GM18517 (cell line): ENCODE data around the gene SACS.
"Not testable (repeated sequence)": the region's sequence is repeated elsewhere in the genome, so short reads cannot be mapped to it uniquely, and the experiment has no call there.

Source experiments
- ATAC-seq: cut with Tn5 transposase; IDR thresholded peaks from one replicate; pipeline ENCODE4 v1.9.1; 2021; ENCODE audit warnings: mild to moderate bottlenecking, moderate library complexity; ENCODE audit not compliant: unreplicated experiment

SACS gene

GRCh38 chr13:23314837-23315236 lies 118.7 kb downstream of the SACS start:
- ATAC-seq = not testable (repeated sequence)

DNA sequence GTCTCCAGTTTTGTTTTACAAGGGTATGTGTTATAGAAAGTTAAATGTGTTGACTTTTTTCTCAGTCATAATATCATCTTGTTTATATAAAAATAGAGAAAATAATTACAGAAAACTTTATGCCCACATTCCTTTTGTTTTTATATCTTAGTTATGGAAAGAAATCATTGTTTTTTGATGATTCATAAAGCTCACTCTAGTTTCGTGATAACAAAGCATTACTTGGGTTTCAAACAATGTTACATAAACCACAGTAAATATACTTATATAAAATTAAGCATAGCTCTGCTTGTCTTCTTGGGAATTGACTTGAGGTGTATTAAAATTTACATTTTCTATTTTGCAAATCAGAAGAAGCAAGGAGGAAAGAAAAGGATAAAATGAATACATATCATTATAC lies 140.9 kb downstream of the SACS start:
- ATAC-seq = no peak

GRCh38 chr13:23289917-23290357 lies 143.6 kb downstream of the SACS start:
- ATAC-seq = no peak

DNA sequence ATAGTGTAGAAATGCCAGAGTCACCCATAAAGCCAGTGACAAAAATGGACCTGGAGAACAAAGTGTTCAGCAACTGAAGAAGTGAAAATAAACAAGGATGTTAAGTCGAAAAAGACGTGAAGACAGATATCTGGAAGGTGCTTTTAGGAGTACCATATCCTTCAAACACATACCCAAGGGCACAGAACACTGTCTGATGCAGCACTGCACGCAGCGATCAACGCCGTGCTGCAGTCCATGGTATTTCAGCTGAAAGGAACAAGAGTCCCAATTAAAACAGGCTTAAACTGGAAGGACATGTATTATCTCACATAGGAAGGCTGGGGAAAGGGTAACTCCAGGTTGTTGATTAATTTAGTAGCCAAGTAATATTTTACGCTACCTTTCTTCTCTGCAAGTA lies 144.5 kb downstream of the SACS start:
- no peak for ATAC-seq

DNA sequence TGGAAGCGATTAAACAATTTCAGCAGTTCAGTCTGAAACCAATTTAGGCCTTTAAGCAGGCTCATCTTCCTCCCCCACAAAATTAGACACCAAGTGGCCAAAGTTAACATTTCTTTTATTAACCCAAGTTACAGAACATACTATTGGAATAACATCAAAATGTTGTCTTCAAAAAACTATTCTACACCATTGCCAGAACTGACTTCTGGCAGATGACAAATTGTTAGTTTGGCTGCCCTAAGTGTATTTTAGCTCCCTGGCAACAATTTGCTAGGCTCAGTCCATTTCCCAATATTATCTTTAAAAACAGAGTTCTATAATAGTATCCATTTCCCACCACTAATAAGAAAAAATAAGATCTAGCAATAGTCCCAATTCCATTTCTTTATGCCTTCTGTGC lies 144.9 kb downstream of the SACS start:
- no peak for ATAC-seq

GRCh38 chr13:23279321-23279720 lies 154.2 kb downstream of the SACS start:
- no peak for ATAC-seq
